Effector CD8-positive, alpha-beta T cell (primary cell): Measurements from ENCODE around the gene EXD3.
"Not testable (repeated sequence)": the region's sequence is repeated elsewhere in the genome, so short reads cannot be mapped to it uniquely, and the experiment has no call there.

Experiments used
- DNase-seq: peaks from one replicate; lab custom pipeline; 2025; lab: John Stamatoyannopoulos, UW

The EXD3 gene

DNA sequence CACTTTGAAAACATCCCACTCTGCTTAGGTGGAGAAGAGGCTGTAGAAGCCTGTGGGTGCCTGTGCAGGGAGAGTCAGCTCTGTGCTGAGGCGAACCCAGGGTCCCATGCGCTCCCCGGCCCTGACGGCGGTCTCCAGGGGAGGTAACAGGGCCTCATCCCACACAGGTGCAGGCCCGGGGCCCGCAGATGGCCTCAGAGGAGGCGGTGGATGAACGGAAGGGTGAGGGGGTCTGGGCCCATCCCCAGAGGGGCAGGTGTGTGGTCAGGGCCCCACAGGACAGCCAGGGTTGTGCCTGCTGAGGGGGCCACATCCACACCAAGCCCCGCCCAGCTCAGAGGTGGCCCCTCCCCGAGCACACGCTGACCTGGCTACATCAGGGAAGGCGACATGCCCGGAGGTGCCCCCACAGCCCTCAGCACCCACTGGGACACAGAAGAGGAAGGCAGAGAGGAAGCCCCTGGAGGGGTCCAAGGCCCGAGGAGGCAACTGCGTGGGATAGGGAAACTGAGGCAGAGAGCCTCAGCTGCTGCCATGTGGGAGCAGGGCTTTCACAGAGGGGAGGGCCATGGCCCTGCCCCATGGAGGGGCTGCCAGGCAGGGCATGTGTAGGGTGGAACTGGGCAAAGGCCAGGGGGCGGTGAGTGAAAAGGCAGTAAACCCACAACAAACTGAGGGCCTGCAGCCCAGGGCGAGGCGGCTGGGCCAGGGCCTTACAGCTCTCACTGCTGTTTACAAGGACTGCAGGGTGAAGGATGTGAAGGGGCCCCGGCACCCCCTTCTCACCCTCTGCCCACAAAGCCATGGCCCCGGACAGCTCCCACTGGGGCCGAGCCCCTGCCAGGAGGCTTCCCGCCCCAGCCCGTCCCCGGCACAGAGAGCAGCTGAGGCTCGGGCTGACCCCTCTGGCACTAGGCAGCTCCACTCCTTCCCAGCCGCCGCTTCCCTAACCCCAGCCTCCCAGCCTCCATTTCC, 29.5 kb downstream of the EXD3 start:
- DNase-seq = no peak

DNA sequence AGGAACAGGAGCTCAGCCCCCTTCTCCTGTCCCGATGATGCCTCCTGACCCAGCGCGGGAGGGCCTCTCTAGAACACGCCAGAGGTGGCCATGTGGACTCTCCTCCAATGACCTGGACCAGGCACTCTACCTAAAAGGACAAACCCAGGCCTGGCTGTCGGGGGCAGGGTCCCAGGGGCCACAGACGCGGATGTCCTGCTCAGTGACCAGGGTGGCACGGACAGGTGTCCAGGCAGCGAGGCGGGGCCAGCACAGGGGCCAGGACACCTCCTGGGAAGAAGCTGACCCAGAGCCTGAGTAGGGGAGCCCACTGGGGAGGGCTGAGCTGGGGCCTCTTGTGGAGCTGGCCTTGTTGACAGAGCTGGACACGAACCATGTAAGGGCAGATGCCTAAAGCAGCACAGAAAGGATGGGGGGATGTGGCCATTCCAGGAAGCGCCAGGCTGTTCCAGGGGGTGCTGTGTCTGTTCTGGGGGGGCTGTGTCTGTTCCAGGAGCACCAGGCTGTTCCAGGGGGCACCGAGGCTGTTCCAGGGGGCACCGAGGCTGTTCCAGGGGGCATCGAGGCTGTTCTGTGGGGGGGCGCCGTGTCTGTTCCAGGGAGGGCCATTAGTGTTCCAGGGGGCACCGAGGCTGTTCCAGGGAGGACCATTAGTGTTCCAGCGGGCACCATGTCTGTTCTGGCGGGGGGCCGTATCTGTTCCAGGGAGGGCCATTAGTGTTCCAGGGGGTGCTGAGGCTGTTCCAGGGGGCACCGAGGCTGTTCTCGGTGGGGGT, 30.5 kb downstream of the EXD3 start:
- no peak for DNase-seq

DNA sequence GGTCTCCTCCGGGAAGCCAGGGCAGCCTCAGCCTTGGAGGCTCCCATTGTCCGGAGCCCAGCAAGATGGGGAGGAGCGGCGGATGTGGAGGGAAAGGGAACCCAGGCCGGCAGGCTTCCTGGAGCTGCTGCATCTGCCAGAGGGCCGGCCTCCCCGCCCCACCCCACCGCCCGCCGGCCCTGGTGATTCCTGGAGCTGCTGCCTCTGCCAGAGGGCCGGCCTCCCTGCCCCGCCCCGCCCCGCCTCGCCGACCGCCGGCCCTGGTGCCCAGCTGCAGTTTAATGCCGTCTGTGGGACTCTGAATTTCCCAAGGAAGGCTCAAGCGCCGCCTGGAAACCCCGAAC, 31.6 kb downstream of the EXD3 start:
- no peak for DNase-seq

DNA sequence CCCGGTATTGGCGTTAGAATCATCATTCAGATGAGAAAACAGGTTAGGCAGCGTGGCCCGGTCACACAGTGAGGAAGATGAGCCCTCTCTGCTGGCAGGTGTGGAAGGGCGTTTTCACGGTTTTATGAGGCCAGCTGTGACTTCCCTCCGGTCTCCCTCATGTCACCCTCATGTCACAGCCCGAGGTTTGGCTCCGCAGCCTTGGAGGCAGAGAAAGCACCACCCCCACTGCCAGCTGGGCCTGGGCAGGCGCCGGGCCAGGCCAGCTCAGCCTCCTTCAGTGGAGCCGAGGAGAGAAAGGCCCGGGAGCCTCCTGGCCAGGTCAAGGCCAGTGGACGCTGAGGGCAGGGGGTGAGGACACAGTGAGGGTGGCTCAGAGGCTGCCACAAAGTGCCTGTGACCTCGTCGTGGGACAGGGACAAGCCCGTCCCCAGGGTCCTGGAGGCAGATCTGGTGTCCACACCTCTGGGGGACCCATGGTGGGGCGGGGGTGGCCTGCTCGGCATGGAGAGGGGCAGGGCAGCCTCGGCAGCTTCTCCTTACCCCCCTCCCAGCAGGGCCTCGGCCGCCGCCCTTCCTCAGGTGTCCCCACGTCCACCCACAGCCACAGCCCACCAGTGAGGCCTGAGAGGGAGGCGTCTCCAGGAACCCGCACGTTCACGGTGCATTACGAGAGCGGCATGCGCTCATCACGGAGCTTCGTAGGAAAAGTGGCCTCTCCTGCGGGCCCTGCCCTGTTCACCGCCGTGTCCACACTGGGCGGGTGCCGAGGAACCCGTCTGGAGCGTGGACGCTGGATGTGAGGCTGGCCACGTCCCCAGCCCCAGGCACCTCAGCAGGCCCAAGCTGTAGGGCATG, 32.2 kb downstream of the EXD3 start:
- no peak for DNase-seq

DNA sequence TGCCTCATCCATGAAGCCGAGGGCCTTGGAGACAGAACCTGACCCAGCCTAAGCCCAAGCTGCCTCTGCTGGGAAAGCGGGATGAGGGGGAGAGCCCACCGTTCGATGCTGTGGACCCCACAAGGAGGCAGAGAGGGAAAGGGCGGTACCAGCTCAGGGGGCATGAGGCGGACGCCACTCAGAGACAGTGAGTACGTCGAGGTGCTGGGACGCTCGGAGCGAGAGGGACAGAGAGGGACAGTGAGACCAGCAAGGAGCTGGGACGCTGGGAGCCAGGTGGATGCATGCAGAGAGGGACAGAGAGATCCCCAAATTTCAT, 33.6 kb downstream of the EXD3 start:
- DNase-seq = no peak

DNA sequence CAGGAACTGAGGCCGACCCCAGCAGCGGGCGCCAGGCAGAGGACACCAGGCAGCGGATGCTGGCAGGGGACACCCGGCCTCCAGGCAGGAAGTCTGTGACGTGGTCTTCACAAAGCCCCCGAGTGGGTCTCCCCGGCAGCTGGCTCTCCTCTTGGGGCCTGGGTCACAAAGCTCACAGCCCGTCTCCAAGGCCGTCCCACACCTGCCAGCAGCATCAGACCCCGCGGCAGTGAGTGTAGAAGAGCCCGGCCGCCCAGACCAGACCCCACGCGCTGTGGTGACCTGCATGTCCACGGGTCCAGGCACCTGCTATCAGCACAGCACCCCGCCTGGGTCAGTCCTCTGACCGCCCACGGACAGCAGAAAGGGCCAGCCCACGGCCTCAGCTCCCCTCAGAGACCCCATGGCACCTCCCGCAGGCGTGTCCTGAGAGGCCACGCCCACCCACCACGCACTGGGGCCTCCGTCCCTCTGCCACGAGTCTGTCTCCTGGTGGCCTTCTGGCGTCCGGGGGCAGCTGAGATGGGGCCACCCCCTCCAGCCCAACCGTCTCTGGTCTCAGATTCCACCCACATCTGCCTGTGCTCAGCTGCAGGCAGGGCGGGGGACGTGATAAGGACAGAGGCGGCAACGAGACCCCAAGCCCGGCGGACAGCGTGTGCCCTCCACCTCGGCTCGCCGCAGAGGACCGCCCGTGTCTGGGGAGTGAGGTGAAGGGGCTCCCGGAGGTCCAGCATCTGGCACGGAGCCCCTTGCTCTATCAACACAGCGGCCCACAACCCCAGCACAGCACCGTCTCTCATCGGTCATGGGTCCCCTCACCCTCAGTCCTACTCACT, 34.2 kb downstream of the EXD3 start:
- no peak for DNase-seq

DNA sequence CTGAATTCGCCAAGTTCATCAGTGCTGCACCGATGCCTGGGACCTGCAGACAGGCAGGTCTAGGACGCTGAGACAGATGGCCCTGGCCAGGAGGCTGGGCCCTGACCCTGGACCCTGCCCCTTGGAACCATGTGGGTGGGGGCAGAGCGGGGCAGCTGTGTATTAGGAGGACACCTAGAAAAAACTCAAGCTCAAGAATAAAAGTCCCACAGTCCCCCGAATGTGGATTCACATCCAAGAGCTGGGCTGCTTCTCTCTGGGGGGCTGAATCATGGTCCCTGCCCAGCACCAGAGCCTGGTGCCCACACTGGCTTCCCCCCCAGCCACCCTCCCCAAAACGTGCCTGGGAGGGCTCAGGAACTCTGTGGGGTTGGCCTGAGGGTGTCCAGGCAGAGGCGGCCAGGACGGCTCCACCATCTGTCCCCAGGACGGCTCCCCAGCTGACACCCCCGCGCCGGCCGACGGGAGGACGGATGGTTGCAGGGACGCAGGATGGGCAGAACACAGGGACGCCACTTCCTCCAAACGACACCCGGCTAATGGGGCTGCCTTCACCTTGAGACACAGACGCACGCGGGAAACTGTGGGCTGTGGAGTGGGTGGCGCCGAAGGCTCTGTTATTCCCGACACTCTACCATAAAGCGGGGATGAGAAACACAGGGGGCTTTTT, 34.9 kb downstream of the EXD3 start:
- no peak for DNase-seq

DNA sequence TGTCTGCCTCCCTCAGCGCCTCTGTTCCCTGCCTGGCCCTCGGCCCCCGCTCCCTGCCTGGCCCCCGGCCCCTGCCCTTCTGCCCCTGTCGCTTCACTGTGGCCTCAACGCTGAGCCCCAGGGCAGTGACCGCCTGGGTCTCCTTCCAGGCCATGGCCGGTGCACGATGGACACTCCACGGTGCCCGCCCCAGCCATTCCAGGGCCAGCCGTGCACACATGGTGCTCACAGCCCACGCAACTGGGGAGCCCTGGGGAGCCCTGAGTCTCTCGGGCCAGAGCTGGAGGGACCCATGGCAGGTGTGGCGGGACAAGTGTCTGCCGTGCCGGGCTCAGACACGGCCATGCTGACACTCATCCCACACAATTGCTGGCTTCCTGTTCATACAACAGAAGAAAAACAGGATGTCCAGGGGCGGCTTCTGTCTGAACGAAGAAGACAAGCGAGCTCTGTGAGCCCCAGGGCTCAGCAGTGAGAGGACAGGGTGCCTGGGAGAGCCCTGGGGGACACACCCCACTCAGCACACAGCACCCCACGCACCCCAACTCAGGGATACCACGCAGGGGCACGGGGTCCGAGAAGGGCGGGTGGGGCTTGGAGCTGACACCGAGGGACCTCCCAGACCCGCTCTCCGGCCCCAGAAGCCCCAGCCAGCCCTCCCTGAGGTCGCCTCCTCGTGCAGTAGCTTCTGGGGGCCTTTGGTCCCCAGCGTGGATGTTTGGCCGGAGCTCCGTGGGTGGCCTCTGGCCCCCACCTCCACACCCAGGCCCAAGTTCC, 35.7 kb downstream of the EXD3 start:
- DNase-seq = no peak

DNA sequence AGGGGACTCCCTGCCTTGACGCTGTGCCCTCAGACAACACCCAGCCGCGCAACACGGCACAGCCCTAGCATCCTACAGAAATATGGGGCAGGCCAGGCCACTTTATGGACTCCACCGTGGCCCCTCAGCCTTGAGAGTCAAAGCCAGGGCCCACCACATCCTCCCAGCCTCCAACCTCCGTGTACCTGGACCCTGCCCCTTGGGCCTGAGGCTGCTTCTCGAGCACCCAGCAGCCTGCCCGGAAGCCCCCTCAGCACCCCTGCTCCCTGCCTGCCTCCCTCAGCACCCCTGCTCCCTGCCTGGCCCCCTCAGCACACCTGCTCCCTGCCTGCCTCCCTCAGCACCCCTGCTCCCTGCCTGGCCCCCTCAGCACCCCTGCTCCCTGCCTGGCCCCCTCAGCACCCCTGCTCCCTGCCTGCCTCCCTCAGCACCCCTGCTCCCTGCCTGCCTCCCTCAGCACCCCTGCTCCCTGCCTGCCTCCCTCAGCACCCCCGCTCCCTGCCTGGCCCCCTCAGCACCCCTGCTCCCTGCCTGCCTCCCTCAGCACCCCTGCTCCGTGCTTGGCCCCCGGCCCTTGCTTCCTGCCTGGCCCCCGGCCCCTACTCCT, 36.4 kb downstream of the EXD3 start:
- DNase-seq = not testable (repeated sequence)

DNA sequence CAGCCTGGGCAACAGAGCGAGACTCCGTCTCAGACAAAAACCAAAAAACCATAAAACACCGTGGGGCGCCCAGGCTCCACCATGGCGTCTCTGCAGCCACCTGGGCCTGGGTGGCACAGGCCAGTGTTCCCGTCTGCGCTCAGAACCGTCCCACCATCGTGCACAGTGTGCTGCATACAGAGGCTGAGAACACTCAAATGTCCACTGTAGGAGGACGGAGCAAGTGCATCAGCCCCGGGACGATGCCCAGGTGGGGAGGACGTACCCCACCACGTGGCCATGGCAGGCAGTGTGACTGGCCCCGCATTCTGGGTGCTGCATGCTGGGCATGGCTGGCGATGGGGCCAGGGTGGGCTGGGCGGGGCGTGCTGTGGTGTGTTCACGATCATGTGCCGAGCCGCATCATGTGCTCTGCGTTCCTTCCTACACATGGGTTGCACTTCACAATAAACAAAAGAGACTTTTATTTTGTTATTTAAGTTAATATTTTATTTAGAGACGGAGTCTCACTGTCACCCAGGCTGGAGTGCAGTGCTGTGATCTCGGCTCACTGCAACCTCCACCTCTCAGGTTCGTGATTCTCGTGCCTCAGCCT, 37.8 kb downstream of the EXD3 start:
- no peak for DNase-seq

DNA sequence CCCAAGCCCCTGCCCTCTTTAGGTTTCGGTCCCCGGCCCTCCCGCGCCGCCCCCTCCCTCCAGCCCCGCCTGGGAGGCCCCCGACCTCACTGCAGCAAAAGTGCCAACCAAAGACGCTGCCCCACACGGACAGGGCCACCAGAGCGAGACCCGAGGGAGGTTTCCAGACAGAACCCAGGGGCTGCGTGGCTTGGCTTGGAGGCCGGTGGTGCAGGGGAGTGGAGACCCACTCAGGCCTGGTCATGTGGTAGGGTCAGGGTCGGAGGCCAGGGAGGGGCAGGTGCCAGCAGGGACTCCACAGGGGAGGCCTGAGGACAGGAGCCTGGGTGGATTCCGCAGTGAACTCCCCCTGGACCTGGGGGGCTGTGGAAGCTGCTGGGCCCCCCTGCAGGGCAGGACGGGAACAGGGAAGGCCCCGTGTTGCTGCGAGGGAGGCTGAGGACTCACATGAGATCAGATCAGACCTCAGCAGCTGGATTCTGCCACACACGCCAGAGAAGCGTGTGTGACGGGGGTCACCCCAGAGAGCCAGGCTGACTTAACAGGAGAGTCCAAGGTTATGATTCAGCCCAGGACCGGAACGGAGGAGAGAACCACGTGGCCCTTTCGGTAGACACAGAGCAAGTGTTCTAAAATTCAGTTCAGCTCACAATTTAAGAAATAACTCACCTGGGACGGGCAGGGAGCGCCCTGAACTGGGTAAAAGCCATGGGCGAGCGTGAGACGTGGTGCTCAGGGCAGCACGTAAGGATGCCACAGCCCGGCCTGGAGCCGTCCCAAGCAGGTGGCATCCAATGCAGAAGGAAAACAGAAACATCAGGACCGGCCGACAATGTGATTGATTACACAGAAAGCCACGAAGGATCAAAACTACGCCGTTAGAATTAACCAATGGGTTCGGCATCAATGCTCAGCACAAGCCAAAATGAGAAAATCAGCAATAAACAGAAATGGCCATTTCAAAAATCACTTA, 38.9 kb downstream of the EXD3 start:
- DNase-seq = no peak

DNA sequence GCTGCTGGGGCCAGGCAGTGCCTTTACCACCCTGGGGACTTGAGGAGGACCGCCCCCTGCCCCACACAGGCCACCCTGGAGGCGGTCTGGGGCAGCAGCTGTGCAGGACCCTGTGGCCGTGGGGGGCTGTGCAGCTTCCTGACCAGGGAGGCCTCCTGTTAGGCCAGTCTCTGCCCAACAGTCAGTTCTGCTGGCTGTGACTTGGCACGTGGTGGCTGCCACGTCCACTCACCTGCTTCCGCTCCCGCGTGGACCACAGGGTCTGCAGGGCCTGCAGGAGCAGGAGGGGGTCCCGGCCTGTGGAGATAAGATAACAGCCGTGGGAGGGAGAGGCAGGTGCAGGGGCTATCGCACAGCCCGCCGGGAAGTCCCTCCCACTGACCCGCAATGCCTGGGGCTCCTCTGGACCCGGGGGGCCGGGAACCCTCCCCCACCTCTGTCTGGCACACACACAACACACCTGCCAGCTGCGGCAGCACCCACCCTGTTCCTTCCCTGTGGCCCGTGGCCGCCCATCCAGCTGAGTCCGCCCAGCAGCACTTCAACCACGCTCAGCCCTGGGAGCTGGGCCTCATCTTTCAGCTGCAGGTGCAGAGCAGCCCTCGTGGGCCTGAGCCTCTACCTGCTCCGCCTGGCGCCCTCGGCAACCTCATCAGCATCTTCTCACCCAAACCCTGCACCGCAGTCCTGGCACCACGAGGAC, 39.7 kb downstream of the EXD3 start:
- no peak for DNase-seq

DNA sequence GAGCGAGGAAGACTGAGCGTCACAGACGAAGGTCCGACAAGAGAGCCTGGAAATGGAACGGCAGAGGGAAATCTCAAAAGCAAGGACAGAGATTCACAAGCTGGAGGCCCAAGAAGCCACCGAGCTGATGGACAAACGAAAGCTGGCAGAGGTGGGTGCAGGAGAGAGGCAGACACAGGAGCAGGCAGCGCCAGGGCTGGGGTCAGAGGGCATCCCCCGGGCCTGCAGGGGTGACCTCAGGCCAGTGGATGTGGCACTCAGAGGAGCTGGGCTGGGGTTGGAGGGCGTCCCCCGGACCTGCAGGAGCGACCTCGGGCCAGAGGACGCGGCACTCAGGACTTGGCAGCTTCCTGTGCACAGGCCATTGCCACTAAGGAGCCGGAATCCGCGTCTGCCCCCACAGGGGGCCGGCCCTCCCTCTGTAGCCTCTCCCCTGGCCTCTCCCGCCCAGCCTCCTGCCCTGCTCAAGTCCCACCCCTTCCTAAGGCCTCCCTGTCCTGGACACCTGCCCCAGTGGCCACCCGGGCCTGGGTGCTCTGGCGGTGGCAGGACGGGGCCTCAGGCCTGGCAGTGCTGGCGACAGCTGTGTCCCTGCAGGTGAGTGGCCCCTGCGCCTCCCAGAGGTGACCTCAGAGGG, 40.4 kb downstream of the EXD3 start:
- no peak for DNase-seq

DNA sequence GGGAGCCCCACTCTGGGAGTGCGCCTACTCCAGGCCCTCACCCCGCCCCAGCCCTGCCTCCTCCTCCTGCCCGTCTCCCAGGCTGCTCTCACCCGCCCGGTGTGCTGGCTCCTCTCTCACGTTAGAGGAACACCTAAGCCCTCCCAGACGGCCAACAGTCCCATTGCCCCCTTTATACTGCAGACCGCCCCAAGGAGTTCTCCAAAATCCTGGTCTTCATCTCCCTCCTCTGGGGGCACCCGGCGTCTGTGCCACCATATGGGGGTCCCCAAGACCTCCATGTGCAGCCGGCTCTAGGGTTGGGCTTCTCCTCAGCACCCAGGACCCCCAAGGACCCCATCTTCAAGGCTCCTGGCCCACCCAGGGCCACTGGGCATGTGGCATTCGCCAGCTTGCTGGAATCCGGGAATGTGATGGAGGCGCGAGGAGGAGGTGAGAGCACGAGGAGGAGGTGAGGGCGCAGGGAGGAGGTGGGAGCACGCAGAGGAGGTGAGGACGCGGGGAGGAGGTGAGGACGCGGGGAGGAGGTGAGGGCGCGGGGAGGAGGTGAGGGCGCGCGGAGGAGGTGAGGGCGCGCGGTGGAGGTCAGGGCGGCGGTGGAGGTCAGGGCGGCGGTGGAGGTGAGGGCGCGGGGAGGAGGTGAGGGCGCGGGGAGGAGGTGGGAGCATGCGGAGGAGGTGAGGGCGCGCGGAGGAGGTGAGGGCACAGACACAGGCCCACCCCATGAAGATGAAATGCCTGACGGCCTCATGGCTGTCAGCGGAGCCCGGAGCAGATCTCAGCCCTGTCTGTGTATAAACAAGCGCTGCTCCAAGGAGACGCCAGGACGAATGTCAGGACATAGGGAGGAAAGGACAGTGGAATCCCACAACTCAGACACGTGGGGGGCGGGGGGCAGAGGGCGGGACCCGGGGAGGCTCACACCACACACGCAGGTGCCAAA, 41.2 kb downstream of the EXD3 start:
- no peak for DNase-seq

DNA sequence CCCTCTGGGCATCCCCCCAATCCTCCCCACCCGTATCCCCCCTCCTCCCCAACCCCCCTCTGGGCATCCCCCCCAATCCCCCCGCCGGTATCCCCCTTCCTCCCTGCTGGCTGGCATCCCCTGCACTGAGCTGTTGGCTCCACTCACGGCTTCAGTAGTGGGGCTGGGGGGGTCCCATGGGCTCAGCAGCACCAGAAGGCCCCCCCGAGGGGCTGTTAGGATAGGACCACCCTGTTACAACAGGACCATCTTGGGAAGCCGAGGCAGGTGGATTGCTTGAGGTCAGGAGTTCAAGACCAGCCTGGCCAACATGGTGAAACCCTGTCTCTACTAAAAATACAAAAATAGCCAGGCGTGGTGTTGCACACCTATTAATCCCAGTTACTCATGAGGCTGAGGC, 42.4 kb downstream of the EXD3 start:
- DNase-seq = no peak

DNA sequence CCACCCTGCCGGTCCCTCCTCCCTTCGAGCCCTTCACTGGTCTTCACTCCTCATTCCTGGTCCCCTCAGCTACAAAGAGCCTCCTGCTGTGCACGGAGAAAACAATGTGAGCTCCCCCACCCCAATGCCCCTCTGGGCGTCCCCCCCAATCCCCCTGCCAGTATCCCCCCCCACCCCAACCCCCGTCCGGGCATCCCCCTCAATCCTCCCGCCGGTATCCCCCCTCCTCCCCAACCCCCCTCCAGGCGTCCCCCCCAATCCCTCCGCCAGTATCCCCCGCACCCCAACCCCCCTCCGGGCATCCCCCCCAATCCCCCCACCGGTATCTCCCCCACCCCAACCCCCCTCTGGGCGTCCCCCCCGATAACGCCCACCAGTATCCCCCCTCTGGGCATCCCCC, 42.8 kb downstream of the EXD3 start:
- DNase-seq = no peak
